ENCODE measurements around the gene NCBP2L. TPM values are rescaled to one million over a fixed set of nuclear protein-coding genes. Genes with fewer than 3 reads are reported as not detected.
A peak's percentile ranks its signal among the peaks of the same experiment; 100 is the strongest.

Gene NCBP2L
- total and polyA plus RNA-seq, 4 donors = 0.02 to 0.24 (median 0.08) TPM; not detected in 1

DNA sequence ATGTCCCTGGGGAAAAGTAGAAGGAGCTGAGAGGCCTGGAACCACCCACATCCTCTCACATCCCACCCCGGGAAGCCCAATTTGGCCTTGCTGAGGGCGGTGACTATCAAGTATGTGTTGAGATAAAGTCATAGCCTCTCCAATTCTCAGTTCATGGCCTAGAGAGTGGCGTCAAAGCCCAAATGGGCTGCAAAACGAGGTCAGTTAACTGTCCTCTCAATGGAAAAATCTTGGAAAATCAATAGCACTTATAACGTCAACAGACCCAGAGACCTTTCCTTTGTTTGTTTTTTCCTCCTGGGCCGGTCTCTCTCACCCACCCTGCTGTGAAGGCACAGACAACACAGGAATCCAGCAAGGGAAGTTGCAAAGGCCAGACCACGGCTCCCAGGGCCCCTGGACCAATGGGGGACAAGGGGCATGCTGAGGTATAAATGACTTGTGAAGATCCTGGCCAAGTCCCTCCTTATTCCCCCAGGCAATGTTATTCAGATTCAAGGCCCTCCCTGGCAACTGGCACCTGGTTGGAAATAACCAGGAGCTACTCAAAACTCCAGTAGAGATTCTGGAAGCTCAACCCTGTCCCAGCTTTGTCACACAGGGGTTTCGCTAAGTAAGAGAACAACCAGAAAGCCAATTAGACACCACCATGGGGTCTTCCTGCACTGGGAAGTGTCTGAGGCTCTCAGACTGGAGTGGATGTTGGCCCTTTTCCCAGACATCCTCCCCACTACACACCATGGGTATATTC lies 40.6 kb upstream of the NCBP2L start (continued):
- TF ChIP-seq HNF4G (IDR thresholded peaks at IDR 0.05) (peak; percentile 52), FOXA1 (IDR thresholded peaks at IDR 0.05) (peak; percentile 23), HNF4A (conservative IDR thresholded peaks at IDR 0.05) (peak; percentile 70 to 77)
- TF ChIP-seq, protein P1, sequence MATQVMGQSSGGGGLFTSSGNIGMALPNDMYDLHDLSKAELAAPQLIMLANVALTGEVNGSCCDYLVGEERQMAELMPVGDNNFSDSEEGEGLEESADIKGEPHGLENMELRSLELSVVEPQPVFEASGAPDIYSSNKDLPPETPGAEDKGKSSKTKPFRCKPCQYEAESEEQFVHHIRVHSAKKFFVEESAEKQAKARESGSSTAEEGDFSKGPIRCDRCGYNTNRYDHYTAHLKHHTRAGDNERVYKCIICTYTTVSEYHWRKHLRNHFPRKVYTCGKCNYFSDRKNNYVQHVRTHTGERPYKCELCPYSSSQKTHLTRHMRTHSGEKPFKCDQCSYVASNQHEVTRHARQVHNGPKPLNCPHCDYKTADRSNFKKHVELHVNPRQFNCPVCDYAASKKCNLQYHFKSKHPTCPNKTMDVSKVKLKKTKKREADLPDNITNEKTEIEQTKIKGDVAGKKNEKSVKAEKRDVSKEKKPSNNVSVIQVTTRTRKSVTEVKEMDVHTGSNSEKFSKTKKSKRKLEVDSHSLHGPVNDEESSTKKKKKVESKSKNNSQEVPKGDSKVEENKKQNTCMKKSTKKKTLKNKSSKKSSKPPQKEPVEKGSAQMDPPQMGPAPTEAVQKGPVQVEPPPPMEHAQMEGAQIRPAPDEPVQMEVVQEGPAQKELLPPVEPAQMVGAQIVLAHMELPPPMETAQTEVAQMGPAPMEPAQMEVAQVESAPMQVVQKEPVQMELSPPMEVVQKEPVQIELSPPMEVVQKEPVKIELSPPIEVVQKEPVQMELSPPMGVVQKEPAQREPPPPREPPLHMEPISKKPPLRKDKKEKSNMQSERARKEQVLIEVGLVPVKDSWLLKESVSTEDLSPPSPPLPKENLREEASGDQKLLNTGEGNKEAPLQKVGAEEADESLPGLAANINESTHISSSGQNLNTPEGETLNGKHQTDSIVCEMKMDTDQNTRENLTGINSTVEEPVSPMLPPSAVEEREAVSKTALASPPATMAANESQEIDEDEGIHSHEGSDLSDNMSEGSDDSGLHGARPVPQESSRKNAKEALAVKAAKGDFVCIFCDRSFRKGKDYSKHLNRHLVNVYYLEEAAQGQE (IDR thresholded peaks at IDR 0.05) = peak; percentile 72

DNA sequence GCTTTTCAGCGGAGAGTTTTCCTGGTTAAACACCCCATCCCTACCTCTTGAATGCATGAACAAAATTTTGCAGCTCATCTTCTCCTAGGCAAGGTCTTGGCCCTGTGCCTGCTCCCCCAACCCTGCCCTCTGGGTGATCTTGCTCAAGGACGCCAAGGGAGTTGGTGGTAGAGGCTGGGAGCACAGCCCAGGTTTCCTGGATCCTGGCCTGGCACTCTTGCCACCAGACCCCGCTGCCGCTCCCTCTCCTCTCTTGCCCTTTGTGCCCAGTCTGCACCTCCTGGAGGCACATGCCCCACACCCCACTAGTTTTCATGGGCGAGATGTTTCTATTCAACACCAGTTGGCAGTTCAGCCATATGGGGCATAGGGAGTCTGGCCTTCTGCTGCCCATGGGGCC lies 39.3 kb upstream of the NCBP2L start:
- Histone ChIP-seq H3K27ac (ENCODE audit: low read depth in 1 of 2, low read length in 2 of 2) (peak overlapping the region; percentile 37 to 65), H3K9ac (ENCODE audit: low read depth in 1 of 2, low read length in 2 of 2) (no peak overlapping the region), H3K36me3 (ENCODE audit: control insufficient read depth in 4 of 4, insufficient read depth in 3 of 4, low read depth in 1 of 4, low read length in 3 of 4) (no peaks in the 10 kb centered on the region), H3K4me1 (ENCODE audit: control insufficient read depth in 4 of 4, insufficient read depth in 4 of 4, low read length in 3 of 4) (peaks cover 15 to 54% (median 47%) of the 10 kb centered on the region in 4 donors), H3K4me3 (ENCODE audit: low read depth in 1 of 3, low read length in 3 of 3) (no peak overlapping the region), H3K9me3 (ENCODE audit: control insufficient read depth in 4 of 4, low read length in 3 of 4) (no peaks in the 10 kb centered on the region), H3K27me3 (ENCODE audit: control insufficient read depth in 4 of 4, insufficient read depth in 4 of 4, low read length in 3 of 4) (no peaks in the 10 kb centered on the region)
- TF ChIP-seq, protein P2, sequence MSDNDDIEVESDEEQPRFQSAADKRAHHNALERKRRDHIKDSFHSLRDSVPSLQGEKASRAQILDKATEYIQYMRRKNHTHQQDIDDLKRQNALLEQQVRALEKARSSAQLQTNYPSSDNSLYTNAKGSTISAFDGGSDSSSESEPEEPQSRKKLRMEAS (IDR thresholded peaks at IDR 0.05) = peak; percentile 17
- TF ChIP-seq, protein P1 (IDR thresholded peaks at IDR 0.05) = no peak
- TF ChIP-seq RAD21 (IDR thresholded peaks at IDR 0.05) (peak in 1 of 2 donors; percentile 39), HNF4A (conservative IDR thresholded peaks at IDR 0.05) (peak; percentile 48 to 50), RXRA (IDR thresholded peaks at IDR 0.05) (peak; percentile 61 to 80), SP1 (IDR thresholded peaks at IDR 0.05) (peak; percentile 64), TAF1 (conservative IDR thresholded peaks at IDR 0.05) (peak; percentile 19), JUND (IDR thresholded peaks at IDR 0.05) (peak in 1 of 2 donors; percentile 7)
- TF ChIP-seq, protein P3, sequence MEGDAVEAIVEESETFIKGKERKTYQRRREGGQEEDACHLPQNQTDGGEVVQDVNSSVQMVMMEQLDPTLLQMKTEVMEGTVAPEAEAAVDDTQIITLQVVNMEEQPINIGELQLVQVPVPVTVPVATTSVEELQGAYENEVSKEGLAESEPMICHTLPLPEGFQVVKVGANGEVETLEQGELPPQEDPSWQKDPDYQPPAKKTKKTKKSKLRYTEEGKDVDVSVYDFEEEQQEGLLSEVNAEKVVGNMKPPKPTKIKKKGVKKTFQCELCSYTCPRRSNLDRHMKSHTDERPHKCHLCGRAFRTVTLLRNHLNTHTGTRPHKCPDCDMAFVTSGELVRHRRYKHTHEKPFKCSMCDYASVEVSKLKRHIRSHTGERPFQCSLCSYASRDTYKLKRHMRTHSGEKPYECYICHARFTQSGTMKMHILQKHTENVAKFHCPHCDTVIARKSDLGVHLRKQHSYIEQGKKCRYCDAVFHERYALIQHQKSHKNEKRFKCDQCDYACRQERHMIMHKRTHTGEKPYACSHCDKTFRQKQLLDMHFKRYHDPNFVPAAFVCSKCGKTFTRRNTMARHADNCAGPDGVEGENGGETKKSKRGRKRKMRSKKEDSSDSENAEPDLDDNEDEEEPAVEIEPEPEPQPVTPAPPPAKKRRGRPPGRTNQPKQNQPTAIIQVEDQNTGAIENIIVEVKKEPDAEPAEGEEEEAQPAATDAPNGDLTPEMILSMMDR (IDR thresholded peaks at IDR 0.05; ENCODE audit: low read depth, low read length, missing input control) = no peak
- DNase-seq (ENCODE audit: low spot score) = no peak
- 59% methylated on average over 5 of the region's 5 CpGs for WGBS

All from liver (tissue), 9 donors.